HG03097 (cell line): Measurements from ENCODE around the gene ST7.

Experiments
- ATAC-seq: cut with Tn5 transposase; IDR thresholded peaks from one replicate; pipeline ENCODE4 v1.9.1; 2021; ENCODE audit not compliant: unreplicated experiment, low FRiP score

The ST7 gene

DNA sequence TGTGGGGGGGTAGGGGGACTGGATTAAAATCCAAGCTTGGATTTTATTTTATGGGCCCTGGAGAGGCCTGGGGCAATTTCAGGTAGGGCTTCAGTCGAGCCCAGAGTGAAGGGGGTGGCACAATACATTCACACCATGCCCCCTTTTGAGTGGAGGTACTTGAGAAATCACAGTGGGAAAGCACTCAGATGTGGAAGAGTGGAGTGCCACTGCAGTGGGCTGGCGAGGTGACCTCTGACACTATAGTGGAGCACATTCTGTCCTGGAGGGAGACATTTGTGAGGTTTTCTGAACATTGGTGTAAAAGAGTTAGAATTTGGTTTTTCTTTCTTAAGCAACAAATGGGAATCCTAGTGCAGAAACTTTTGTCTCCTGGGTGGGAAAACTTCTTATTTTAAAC is 226.4 kb downstream of the ST7 start:
- no peak for ATAC-seq

DNA sequence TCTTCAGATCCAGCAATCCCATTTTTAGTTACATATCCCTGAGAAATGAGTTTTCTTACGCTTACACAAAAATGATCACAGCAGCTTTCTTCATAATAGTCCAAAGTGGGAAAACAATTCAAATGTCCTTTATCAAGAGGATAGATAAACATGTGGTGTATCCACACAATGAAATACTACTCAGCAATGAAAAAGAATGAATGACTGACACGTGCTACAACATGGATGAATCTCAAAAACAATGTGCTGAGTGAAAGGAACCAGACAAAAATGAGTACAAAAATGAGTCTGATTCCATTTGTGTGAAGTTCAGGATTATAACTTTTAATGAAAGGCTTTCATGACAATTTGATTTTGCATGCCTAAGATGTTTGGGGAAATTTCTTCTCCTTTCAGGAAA is 230.4 kb downstream of the ST7 start:
- no peak for ATAC-seq

DNA sequence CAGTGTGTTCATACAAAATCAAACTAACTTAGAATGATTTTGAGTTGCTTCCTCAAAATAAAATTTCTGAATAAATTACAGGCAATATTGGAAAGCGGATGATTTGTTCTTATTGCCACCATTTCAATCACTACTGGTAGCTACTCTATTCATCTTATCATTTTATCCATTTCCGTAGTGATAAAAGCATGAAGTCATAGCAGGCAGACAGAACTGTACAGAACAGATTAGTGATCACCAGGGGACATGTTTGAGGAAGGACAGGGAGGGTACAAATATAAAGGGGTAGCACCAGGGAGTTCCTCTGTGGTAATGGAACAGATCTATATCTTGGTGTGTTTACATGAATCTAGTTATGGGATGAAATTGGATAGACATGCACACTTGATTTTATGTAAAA is 231.1 kb downstream of the ST7 start:
- no peak for ATAC-seq

DNA sequence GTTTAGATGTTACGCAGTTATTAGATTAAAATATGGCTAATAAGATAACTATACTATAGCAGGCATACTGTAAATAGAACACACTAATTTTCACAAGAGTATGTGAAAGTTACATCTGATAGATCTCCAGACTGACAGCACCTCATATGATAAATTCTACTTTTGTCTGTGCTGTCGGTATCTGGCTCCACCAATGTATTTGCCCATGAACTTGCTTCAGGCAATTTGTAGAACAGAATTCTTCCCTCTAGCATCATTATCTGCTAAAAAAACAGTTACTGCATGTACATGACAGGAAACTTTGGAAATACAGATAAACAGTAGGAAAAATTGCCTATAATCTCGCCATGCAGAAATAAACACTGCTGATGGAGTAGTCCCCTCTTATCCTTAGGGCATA is 231.8 kb downstream of the ST7 start:
- ATAC-seq = no peak

DNA sequence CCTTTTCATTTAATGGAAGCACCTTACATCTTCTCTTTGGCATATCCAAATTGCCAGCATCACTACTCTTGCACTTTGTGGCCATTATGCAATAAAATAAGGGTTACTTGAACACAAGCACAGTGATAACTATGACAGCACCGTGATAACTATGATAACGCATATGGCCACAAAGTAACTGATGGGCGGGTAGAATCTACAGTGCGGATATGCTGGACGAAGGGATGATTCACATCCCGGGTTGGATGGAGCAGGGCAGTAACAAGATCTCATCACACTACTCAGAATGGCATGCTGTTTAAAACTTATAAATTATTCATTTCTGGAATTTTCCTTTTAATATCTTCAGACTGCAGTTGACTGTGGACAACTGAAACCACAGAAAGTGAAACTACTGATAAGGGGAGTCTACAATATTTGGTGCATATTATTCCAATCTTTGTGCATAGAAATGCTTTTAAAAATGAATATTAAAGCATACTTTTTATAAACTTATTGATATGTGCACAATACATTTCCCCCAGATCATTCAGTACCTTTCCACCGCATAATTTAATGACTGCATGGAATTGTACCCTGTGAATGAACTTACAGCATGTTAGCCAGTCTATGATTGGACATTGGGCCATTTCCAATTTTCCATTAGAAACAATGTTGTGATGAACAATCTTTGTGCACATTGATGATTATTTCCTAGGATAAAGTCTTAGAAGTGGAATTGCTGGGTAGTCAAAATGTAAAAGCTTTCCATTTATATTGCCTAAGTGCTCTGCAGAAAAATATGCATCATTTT is 233.1 kb downstream of the ST7 start:
- no peak for ATAC-seq

DNA sequence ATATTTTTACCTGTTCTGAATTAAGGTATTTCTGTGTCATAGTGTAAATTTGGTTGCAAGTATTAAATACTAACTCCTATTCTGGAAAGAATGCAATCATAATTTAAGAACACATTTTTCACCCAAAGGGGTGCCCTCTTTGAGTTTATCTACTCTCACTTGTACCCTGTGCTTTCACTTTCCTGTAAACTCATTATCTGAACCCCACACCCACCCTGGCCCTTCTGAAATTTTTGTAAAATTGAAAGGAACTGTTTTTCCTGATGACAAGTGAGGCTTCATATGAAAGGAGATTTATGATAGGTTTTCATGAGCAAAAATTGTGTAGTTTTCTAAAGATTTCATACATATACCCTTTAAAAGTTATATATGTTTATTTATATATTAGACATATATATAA is 235.1 kb downstream of the ST7 start:
- no peak for ATAC-seq

DNA sequence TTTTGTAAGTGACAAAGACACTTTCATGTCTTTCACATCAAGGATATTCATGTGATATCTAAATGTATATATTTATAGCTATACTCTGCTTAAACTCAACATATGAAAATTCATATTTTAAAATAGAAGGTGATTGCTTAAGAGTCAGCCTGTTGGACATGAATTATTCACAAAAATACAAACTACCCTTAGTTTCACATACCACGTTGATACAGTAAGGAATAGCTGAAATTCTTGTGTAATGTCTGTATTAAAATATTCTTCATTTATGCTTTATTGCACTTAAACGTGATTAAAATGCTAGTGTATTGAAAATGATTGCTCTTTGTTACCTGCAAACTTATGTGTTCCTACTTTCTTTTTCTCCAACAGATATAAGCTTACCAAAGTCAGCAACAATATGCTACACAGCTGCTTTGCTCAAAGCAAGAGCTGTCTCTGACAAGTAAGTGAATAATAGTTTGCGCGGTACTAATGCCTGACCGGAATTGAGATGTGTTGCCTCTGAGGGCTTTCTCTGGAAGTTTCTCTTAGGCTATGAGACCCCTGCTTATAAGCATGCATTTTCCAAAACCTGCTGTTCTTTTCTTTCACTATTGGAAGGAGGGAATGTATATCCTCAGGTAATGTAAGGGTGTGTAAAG is 235.8 kb downstream of the ST7 start:
- no peak for ATAC-seq

DNA sequence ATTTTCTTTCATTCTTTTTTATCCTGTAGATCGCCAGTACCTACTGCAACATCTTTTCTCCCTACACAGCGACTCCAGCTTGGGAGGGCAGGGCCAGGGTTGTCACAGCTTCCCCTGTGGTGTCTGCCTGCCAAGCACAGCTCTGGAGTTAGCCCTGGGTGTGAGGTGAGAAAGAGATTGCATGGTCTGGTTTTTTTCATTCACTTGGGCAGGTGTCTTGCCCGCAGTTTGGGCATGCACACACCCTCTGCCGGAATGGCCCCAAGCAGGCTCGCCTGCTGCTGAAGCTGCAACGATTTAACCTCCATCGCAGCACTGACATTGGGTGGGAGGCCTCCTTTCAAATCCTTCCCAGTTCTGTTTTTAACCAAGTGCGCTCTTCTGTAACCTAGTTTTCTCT is 236.8 kb downstream of the ST7 start:
- ATAC-seq = no peak

DNA sequence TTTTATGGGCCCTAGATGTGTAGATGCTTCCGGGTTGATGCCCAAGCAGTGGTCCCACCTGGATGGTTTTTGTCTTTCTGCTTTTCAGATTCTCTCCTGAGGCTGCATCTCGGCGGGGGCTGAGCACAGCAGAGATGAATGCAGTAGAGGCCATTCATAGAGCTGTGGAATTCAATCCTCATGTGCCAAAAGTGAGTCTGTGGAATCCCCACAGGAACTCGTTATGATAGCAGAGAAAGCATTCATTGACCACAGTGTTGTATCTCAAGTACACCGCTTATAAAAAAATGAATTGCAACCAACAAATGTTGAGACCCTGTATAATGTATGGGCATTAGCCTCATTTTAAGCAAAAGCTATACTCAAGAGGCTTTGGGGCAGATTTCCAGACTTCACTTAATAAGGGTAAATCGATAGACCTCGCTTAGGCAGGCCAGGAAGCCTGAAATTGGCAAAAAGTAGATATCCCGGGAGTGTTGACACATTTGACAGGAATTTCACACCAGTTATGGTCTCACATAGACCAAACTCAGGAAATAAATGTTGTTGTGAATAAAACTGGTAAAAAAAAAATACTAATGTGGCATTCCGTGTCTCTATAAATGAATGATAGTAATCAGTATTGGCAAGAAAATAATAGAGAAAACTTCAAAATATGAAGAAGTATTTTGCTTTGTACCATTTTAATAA is 237.6 kb downstream of the ST7 start:
- ATAC-seq = no peak

DNA sequence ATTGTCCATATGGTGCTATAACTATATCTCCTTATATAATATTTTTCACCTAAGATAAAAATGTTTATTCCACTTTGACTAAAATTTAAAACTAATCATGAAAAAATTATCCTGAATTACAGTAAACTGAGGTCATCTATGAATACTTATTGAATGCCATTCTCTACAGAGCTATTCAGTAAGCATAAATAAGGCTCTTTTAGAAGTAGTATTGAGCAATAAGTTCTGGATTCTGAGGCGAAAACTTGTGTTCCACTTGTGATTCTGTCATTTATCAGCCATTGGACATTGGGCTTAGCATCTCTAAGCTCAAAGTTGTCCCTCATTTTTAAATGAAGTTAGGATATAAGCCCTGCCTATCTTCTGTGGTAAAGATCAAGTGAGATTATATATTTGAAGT is 238.8 kb downstream of the ST7 start:
- ATAC-seq = no peak

DNA sequence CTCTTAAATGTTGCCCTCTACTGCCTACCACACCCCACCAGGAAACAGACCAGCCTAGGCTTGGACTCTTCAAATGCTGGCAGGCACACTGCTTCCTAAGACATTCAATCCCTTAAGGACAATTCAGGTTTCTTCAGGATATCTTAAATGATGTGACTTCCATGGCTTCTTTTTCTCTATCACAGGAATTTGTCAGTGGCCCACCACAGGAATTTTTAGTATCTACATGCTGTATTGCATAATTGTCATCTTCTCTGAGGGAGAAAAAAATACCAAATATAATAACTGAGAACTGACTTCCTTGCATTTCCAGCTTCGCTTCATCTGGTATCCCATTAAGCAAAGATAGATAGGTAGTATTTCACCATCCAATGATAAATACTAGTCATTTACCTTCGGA is 240.3 kb downstream of the ST7 start:
- no peak for ATAC-seq

DNA sequence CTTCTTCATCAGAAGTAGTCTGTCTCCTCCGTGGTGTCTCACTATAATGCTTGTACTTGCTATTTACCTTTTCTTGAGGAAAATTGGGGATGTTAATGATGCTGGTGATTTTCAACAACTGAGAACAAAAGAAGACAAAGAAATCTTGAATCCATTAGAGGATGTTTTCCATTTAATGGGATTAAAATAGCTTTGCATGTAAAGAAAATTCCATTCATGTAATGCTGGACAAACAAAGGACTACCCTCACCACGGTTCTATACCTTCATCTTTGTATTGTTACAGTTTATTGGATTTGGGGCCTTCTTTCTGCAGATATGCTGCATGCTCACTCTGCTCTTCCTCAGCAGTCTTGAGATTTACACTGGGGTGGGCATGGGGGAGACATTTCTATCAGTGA is 241.1 kb downstream of the ST7 start:
- ATAC-seq = no peak

DNA sequence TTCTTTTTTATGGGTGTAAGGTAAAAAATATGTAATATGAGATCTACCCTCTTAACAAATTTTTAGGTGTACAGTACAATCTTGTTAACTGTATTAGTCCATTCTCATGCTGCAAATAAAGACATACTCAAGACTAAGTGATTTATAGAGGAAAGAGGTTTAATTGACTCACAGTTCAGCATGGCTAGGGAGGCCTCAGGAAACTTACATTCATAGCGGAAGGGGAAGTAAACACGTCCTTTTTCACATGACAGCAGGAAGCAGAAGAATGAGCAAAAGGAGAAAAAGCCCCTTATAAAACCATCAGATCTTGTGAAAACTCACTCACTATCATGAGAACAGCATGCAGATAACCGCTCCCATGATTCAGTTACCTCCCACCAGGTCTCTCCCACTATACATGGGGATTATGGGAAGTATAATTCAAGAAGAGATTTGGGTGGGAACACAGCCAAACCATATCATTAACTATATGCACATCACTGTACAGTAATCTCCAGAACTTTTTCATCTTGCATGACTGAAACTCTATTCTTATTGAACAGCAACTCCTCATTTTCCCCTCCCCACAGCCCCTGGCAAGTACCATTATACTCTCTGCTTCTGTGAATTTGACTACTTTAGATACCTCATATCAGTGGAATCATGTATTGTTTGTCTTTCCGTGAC is 242.2 kb downstream of the ST7 start:
- ATAC-seq = no peak

DNA sequence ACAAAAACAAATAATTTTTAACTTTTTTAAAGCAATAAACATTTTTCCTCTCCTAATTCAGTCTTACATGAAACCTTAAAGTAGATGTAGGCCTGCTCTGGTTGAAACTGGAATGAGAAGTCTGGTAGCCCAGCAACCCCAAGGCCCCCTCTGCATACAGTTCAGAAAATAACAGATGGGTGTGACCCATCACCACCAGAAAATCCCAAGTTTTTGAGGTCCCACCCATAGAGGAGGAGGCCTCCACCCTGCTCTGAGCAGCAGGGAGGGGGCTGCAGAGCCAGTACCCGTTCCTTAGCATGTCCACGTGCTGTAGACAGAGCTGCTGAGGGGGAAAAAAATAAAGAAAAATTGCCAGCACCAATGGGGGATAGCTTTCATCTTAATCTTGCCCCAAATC is 246.8 kb downstream of the ST7 start:
- ATAC-seq = no peak

DNA sequence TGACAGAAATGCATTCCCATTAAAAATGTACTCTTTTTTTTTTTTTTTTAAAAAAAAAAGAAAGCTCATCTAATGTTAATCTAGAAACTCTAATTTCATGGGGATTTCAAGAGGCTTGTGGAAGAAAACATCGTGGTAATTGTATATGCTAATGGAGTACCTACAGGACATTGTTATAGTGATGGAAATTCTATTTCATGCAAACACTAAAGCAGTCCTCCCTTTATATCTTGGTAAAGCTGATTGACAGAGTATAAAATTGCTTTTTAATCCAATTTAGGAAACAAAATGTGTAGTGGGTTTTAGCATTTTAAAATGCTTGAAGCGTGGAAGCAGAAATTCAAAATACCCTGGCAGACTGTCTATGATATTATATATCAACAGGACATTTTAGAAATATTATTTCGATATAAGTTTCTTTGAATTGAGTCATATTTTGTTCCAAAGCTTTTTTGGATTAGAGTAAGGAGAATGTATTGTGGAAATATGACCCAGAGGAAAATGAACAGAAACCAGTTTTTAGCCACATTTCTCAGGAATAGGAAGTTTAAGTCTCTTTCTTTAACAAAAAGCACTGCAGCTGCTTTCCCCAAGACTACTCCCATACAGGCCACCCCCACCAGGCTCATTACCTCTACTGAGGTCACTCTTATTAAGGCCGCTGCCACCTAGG is 247.6 kb downstream of the ST7 start:
- ATAC-seq = no peak

DNA sequence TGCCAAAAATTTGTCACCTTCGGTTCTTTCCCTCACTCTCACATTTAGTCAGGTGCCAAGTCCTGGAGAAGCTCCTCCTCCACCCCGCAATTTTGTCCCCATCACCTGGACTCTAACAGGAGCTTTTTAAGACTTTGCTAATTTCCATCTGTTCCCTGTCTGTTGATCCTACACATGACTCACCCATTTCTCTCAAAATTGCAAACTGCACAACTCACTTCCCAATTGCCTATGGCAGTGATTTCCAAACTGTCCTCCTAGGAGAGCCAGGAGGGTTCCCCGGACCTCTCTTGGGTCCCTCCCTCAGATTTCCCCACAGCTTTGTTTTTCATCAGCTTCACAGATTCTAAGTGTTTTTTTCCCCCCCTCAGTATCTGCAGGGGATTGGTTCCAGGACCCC is 249.2 kb downstream of the ST7 start:
- no peak for ATAC-seq

DNA sequence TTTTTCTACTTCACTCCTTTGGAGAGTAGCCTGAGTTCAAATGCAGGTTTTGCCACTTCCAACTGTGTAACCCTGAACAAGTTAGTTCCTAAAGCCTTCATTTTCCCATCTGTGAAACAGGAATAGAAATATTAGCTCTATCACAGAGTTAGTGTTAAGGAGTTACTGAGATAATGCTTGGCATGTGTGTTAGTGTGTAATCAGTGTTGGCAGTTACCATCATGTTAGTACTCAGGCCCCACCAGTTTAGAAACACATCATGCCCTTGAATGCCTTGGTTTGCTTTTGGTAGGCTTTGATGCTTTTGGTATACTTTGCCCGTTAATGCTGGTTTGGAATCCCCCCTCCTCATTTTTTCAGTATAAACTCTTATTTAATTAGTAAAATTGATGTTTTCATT is 249.9 kb downstream of the ST7 start:
- no peak for ATAC-seq

DNA sequence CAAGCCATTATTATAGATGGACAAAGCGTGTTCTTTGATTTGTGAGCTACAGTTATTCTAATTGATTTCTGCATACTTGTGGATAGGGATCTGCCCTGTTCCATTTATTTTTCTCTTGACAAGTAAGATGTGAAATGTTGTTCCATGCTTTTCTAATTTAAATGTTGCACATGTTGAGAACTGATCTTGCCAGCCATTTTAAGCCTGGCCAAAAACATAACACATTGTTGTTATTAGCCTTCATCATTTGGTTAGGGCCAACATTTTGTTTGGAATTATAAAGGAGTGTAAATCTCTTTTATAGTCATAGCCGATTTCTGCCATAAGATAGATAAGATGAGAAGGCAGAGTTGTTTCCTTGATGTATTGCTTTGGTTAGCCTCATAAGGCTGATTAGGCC is 252.6 kb downstream of the ST7 start:
- no peak for ATAC-seq

DNA sequence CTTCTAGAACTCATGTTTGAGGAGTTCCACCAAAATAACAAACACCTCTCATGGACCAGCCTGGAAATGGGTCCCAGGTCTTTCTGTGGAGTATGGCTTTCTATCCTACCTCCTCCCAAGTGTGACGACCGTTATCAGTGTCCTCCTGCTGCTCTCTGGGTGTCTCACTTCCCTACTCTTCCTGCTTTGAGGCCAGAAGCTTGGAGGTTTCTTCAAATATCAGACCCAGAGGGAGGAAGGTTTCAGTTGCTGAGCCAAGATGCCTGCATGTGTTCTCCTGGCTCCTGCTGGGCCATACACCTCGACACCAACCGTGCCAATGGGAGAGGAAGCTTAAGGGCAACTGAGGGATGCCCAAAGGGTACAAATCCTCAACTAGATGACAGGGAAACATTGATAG is 255.0 kb downstream of the ST7 start:
- no peak for ATAC-seq

DNA sequence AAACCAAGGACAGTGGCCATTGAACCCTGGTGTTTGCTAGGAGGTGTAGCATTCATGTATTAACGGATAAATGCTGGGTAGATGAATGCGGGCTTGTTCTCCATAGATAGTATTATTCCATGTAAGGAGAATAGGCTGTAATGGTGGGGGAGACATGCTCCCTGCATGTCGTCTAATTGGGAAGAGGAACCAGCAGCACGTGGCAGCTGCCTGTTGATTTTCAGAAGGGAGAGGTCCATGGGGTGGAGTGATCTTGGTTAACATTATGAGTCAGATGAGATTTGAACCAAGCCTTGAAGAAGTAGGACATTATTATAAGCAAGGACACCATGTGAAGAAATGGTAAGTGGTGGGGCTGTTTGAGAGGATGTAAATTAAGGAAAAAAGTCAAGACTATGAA is 257.1 kb downstream of the ST7 start:
- ATAC-seq = no peak

DNA sequence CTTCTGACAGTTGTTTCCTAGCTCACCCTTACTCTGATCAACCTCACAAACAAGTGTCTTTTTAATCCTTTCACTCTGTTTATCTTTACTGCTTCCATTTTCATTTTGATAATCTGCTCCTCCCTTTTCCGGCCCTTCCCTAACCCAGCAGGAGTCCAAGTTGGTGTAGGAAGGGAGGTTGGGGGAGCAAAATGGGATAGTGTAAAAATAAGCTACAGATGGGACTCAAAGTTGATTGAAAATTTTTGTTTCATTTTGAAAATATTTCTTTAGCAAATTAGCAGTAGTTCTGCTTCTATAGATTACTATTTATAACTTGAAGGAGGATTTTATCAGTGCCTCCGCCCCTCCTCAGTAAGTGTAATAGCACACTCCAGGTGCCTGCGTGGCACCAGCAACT is 257.6 kb downstream of the ST7 start:
- ATAC-seq = no peak
